H1 (cell line): ENCODE measurements around the gene API5.
A peak's percentile ranks its signal among the peaks of the same experiment; 100 is the strongest.

Experiments
- BRCA1 ChIP-seq: IDR thresholded peaks from 2 replicates; pipeline ENCODE4 v1.6.1; 2012; ENCODE audit warnings: low read depth, low read length, improper control_type of control experiment
- EZH2 ChIP-seq: fragments of 200-600 bp; sonication (generic); IDR thresholded peaks from 2 replicates; pipeline ENCODE4 v1.7.1; 2012; ENCODE audit warnings: low read depth, mild to moderate bottlenecking, moderate library complexity, low read length, inconsistent platforms; ENCODE audit not compliant: severe bottlenecking
- GABPA ChIP-seq: IDR thresholded peaks from 2 replicates; pipeline ENCODE4 v1.6.1; 2011; ENCODE audit warnings: mild to moderate bottlenecking, low read length, moderate library complexity, borderline replicate concordance; ENCODE audit not compliant: insufficient read depth
- HDAC6 ChIP-seq: IDR thresholded peaks from one replicate; pipeline ENCODE4 v1.7.1; 2012; ENCODE audit warnings: low read depth, mild to moderate bottlenecking, inconsistent platforms, low read length, moderate library complexity
- POLR2A ChIP-seq, 2 experiments: IDR thresholded peaks; 1 replicate in 1 of 2; 2 replicates in 1 of 2; pipeline ENCODE4 v1.6.1; 2011; ENCODE audit warnings: low read depth in 2 of 2, low read length in 2 of 2, mild to moderate bottlenecking in 2 of 2; ENCODE audit errors: control extremely low read depth in 1 of 2
- RFX5 ChIP-seq: IDR thresholded peaks from 2 replicates; pipeline ENCODE4 v1.6.1; 2011; ENCODE audit warnings: low read depth, low read length, improper control_type of control experiment, borderline replicate concordance
- SIN3A ChIP-seq, 2 experiments: IDR thresholded peaks in 1 of 2; conservative IDR thresholded peaks in 1 of 2; 2 replicates each; pipeline ENCODE4 v1.6.1; 2011 to 2012; ENCODE audit warnings: low read length in 2 of 2, improper control_type of control experiment in 1 of 2, low read depth in 1 of 2, mild to moderate bottlenecking in 1 of 2
- SIRT6 ChIP-seq: IDR thresholded peaks from one replicate; pipeline ENCODE4 v1.7.1; 2012; ENCODE audit warnings: low read length, inconsistent platforms
- ZNF274 ChIP-seq: IDR thresholded peaks from 2 replicates; pipeline ENCODE4 v1.7.0; 2012; ENCODE audit warnings: low read length, borderline replicate concordance; ENCODE audit errors: extremely low read depth
- TF ChIP-seq, protein P1 (sequence below), 3 experiments: IDR thresholded peaks; 1 replicate in 2 of 3; 2 replicates in 1 of 3; pipeline versions ENCODE4 v1.5.1 to v1.6.1; 2011; ENCODE audit warnings: low read length in 3 of 3, mild to moderate bottlenecking in 3 of 3, inconsistent platforms in 2 of 3, low read depth in 1 of 3, moderate library complexity in 1 of 3; ENCODE audit not compliant: insufficient read depth in 1 of 3; ENCODE audit errors: control extremely low read depth in 1 of 3
- TF ChIP-seq, protein P2 (sequence below): IDR thresholded peaks from 2 replicates; pipeline ENCODE4 v1.6.1; 2012; ENCODE audit warnings: inconsistent platforms
- TF ChIP-seq, protein P3 (sequence below): IDR thresholded peaks from 2 replicates; pipeline ENCODE4 v1.6.1; 2011; ENCODE audit warnings: low read depth, mild to moderate bottlenecking, low read length; ENCODE audit not compliant: insufficient read depth

DNA sequence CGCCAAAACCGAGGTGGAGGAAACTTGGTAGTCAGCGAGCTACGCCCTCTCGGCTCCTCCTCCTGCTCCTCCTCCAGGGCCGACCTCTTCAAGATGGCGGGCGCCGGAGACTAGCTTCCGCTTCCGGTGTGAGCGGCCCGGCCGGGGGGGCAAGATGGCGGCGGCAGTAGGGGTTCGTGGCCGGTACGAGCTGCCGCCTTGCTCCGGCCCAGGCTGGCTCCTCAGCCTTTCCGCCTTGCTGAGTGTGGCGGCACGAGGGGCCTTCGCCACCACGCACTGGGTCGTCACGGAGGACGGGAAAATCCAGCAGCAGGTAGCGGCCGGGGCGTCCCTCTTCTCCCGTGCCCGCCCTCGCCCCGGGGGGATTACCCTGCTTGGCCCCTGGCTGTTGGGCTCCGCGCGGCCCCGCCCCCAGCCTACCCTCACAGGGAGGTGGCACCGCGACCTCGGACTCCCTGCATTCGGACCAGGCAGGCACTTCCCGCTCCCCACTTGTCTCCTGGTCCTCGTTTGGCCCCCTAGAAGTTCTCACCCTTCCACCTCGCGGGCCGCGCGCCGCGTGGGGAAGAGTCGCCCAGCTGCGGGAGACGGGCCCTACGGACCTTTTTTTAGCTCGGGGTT is 47.1 kb downstream of the API5 start, which contains the start of gene TTC17:
- TF ChIP-seq GABPA: peak; percentile 95
- TF ChIP-seq POLR2A (IDR thresholded peaks at IDR 0.05; ENCODE audit: control extremely low read depth in 1 of 2, low read depth in 2 of 2, low read length in 2 of 2): peak; percentile 98 to 99
- TF ChIP-seq ZNF274: no peak
- TF ChIP-seq, protein P1, sequence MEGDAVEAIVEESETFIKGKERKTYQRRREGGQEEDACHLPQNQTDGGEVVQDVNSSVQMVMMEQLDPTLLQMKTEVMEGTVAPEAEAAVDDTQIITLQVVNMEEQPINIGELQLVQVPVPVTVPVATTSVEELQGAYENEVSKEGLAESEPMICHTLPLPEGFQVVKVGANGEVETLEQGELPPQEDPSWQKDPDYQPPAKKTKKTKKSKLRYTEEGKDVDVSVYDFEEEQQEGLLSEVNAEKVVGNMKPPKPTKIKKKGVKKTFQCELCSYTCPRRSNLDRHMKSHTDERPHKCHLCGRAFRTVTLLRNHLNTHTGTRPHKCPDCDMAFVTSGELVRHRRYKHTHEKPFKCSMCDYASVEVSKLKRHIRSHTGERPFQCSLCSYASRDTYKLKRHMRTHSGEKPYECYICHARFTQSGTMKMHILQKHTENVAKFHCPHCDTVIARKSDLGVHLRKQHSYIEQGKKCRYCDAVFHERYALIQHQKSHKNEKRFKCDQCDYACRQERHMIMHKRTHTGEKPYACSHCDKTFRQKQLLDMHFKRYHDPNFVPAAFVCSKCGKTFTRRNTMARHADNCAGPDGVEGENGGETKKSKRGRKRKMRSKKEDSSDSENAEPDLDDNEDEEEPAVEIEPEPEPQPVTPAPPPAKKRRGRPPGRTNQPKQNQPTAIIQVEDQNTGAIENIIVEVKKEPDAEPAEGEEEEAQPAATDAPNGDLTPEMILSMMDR (IDR thresholded peaks at IDR 0.05; ENCODE audit: control extremely low read depth in 1 of 3, insufficient read depth in 1 of 3, low read depth in 1 of 3, low read length in 3 of 3): no peak
- TF ChIP-seq SIRT6: no peak
- TF ChIP-seq, protein P2, sequence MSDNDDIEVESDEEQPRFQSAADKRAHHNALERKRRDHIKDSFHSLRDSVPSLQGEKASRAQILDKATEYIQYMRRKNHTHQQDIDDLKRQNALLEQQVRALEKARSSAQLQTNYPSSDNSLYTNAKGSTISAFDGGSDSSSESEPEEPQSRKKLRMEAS: peak; percentile 69
- no peak for TF ChIP-seq BRCA1
- no peak for TF ChIP-seq RFX5
- TF ChIP-seq, protein P3, sequence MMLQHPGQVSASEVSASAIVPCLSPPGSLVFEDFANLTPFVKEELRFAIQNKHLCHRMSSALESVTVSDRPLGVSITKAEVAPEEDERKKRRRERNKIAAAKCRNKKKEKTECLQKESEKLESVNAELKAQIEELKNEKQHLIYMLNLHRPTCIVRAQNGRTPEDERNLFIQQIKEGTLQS: no peak
- no peak for TF ChIP-seq HDAC6
- peak in 1 of 2 experiments; percentile 48; a peak in 1 of 4 replicates for TF ChIP-seq SIN3A (conservative IDR thresholded peaks at IDR 0.05 in 1 of 2, IDR thresholded peaks at IDR 0.05 in 1 of 2; ENCODE audit: low read depth in 1 of 2, low read length in 2 of 2)
- no peak for TF ChIP-seq EZH2
